HG03280 (cell line): ENCODE measurements around the gene PCDHGA3.
A peak's percentile ranks its signal among the peaks of the same experiment; 100 is the strongest.
"Not testable (repeated sequence)": the region's sequence is repeated elsewhere in the genome, so short reads cannot be mapped to it uniquely, and the experiment has no call there.

Experiments
- ATAC-seq: cut with Tn5 transposase; IDR thresholded peaks from one replicate; pipeline ENCODE4 v1.9.1; 2021; ENCODE audit warnings: mild to moderate bottlenecking, moderate library complexity; ENCODE audit not compliant: unreplicated experiment

PCDHGA3 gene

DNA sequence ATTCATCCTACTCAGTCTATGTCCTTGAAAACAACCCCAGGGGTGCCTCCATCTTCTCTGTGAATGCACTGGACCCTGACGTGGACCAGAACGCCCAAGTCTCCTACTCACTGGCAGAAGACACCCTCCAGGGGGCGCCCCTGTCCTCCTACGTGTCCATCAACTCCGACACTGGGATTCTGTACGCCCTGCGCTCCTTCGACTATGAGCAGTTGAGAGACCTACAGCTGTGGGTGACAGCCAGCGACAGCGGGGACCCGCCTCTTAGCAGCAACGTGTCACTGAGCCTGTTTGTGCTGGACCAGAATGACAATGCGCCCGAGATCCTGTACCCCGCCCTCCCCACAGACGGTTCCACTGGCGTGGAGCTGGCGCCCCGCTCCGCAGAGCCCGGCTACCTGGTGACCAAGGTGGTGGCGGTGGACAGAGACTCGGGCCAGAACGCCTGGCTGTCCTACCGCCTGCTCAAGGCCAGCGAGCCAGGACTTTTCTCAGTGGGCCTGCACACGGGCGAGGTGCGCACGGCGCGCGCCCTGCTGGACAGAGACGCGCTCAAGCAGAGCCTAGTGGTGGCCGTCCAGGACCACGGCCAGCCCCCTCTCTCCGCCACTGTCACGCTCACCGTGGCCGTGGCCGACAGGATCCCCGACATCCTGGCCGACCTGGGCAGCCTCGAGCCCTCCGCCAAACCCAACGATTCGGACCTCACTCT lies 32.0 kb downstream of the PCDHGA3 start:
- ATAC-seq: not testable (repeated sequence)

DNA sequence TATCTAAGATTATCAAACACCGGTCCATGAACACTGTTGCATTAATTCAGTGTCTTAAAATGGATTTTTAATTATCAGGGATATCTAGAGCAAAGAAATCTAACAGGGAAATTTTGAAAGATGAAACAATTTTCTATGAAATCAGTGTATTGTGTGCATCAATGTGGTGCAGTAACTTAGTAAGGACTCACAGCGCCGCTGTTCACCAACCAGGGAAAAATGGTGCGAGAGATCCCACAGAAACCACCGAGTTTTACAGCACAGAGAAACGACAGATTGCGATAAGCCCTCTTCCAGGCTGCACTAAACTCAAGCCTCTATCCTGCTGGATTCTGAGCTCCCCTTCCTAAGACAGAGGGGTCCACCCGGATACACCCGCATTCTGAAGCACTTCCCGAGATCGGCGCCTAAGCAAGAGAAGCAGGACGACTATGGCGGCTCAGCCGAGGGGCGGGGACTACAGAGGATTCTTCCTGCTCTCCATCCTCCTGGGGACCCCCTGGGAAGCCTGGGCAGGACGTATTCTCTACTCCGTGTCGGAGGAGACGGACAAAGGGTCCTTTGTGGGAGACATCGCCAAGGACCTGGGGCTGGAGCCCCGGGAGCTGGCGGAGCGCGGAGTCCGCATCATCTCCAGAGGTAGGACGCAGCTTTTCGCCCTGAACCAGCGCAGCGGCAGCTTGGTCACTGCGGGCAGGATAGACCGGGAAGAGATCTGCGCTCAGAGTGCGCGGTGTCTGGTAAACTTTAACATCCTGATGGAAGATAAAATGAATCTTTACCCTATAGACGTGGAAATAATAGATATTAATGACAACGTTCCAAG lies 39.1 kb downstream of the PCDHGA3 start, which contains the start of gene PCDHGA7:
PCDHGA7 (plus strand) TSS at position 274 of the 826 bp plus-strand sequence; CDS start at position 432, 158 bp downstream.
- no peak for ATAC-seq

DNA sequence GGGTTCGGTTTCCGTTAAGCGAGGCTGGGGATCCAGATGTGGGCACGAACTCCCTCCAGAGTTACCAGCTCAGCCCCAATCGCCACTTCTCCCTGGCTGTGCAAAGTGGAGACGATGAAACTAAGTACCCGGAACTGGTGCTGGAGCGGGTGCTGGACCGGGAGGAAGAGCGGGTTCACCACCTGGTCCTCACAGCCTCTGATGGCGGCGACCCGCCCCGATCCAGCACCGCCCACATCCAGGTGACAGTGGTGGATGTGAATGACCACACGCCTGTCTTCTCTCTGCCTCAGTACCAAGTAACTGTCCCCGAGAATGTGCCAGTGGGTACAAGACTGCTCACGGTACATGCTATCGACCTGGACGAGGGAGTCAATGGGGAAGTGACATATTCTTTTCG lies 39.7 kb downstream of the PCDHGA3 start:
- ATAC-seq: no peak

DNA sequence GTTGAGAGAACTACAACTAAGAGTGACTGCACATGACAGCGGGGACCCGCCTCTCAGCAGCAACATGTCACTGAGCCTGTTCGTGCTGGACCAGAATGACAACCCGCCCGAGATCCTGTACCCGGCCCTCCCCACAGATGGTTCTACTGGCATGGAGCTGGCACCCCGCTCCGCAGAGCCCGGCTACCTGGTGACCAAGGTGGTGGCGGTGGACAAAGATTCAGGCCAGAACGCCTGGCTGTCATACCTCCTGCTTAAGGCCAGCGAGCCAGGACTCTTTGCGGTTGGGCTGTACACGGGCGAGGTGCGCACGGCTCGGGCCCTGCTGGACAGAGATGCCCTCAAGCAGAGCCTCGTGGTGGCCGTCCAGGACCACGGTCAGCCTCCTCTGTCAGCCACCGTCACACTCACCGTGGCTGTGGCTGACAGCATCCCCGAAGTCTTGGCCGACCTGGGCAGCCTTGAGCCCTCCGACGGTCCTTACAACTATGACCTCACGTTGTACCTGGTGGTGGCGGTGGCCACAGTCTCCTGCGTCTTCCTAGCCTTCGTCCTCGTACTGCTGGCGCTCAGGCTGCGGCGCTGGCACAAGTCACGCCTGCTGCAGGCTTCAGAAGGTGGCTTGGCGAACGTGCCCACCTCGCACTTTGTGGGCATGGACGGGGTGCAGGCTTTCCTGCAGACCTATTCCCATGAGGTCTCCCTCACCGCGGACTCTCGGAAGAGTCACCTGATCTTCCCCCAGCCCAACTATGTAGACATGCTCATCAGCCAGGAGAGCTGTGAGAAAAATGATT lies 41.0 kb downstream of the PCDHGA3 start:
- ATAC-seq: no peak

DNA sequence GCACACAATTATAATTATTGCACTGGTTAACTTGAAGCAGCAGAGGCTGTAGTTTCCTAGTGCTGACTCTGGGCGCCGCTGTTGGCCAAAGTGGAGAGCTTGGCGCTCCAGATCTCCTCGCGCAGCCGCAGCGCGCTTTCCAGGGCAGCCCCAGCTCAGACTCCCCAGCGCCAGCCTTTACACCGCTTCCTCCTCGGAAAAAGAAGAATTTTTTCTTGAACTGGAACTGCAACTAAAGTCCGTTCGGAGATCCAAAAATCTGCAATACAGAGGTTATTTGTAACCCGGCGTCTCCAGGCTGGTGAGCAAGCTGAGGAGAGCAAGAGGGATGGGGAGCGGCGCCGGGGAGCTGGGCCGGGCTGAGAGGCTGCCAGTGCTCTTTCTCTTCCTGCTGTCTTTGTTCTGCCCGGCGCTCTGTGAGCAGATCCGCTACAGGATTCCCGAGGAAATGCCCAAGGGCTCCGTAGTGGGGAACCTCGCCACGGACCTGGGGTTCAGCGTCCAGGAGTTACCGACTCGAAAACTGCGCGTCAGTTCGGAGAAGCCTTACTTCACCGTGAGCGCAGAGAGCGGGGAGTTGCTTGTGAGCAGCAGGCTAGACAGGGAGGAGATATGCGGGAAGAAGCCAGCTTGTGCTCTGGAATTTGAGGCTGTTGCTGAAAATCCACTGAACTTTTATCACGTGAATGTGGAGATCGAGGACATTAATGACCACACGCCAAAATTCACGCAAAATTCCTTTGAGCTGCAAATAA lies 44.1 kb downstream of the PCDHGA3 start, which contains the start of gene PCDHGB4:
PCDHGB4 (plus strand) TSS at position 142 of the 755 bp plus-strand sequence; CDS start at position 329, 187 bp downstream.
- peak; percentile 93 for ATAC-seq

DNA sequence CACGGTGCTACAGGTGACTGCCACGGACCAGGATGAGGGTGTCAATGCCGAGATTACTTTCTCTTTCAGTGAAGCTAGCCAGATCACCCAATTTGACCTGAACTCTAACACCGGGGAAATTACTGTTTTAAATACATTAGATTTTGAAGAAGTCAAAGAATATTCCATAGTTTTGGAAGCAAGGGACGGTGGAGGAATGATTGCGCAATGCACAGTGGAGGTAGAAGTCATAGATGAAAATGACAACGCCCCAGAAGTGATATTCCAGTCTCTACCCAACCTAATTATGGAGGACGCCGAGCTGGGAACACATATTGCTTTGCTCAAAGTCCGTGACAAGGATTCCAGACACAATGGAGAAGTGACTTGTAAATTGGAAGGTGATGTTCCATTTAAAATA lies 45.0 kb downstream of the PCDHGA3 start:
- ATAC-seq: no peak

DNA sequence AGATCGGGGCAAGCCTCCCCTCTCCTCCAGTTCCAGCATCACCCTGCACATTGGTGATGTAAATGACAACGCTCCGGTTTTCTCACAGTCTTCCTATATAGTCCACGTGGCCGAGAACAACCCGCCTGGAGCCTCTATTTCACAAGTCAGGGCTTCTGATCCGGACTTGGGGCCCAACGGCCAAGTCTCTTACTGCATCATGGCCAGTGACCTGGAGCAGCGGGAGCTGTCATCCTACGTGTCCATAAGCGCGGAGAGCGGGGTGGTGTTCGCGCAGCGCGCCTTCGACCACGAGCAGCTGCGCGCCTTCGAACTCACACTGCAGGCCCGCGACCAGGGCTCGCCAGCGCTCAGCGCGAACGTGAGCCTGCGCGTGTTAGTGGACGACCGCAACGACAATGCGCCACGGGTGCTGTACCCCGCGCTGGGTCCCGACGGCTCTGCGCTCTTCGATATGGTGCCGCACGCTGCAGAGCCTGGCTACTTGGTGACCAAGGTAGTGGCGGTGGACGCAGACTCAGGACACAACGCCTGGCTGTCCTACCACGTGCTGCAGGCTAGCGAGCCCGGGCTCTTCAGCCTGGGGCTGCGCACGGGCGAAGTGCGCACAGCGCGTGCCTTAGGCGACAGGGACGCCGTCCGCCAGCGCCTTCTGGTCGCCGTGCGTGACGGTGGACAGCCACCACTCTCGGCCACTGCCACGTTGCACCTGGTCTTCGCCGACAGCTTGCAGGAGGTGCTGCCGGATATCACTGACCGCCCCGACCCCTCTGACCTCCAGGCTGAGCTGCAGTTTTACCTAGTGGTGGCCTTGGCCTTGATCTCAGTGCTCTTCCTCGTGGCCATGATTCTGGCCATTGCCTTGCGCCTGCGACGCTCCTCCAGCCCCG lies 45.8 kb downstream of the PCDHGA3 start:
- ATAC-seq: no peak

DNA sequence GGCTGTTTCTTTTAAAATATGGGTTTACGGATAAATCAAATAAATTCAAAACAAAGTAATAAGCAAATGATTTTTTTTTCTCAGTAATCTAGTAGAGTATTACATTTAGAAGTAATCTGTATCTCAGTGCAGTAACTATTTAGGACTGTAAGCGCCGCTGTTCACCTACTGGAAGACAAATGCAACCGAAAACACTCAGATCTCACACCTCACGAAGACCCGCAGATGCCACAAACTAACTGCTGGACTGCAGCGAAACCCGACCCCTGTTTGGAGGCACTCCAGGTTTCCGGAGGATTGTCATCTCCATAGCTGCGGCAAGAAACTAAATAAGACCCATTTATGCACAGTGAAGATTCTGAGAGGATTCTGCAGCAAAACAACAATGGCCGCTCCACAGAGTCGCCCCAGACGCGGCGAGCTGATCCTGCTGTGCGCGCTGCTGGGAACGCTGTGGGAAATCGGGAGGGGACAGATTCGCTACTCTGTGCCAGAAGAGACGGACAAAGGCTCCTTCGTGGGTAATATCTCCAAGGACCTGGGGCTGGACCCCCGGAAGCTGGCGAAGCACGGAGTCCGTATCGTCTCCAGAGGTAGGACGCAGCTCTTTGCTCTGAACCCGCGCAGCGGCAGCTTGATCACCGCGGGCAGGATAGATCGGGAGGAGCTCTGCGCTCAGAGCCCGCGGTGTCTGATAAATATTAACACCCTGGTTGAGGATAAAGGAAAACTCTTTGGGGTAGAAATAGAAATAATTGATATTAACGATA lies 49.0 kb downstream of the PCDHGA3 start, which contains the start of gene PCDHGA8:
PCDHGA8 (plus strand) TSS at position 205 of the 770 bp plus-strand sequence; CDS start at position 386, 181 bp downstream.
- ATAC-seq: no peak

DNA sequence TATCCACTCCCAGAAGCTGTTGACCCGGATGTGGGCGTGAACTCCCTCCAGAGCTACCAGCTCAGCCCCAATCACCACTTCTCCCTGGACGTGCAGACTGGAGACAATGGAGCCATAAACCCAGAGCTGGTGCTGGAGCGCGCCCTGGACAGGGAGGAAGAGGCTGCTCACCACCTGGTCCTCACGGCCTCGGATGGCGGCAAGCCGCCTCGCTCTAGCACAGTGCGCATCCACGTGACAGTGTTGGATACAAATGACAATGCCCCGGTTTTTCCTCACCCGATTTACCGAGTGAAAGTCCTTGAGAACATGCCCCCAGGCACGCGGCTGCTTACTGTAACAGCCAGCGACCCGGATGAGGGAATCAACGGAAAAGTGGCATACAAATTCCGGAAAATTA lies 49.6 kb downstream of the PCDHGA3 start:
- no peak for ATAC-seq

DNA sequence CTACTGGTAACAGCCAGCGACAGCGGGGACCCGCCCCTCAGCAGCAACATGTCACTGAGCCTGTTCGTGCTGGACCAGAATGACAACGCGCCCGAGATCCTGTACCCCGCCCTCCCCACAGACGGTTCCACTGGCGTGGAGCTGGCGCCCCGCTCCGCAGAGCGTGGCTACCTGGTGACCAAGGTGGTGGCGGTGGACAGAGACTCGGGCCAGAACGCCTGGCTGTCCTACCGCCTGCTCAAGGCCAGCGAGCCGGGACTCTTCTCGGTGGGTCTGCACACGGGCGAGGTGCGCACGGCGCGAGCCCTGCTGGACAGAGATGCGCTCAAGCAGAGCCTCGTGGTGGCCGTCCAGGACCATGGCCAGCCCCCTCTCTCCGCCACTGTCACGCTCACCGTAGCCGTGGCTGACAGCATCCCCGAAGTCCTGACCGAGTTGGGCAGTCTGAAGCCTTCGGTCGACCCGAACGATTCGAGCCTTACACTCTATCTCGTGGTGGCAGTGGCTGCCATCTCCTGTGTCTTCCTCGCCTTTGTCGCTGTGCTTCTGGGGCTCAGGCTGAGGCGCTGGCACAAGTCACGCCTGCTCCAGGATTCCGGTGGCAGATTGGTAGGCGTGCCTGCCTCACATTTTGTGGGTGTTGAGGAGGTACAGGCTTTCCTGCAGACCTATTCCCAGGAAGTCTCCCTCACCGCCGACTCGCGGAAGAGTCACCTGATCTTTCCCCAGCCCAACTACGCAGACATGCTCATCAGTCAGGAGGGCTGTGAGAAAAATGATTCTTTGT lies 51.0 kb downstream of the PCDHGA3 start:
- ATAC-seq: not testable (repeated sequence)
